Measurements from ENCODE around the gene ELP6. TPM values are rescaled to one million over a fixed set of nuclear protein-coding genes. Genes with fewer than 3 reads are reported as not detected.
"Not testable (repeated sequence)": the region's sequence is repeated elsewhere in the genome, so short reads cannot be mapped to it uniquely, and the experiment has no call there.

ELP6 gene
- total RNA-seq, 1 donor from 2014 or later = 60.4 TPM

GRCh38 chr3:47473391-47473790 is 40.1 kb downstream of the ELP6 start:
- Mint-ChIP-seq H3K4me1 (peaks cover 23% of the 10 kb centered on the region), H3K27me3 (ENCODE audit: low read depth) (no peaks in the 10 kb centered on the region), H3K27ac (ENCODE audit: unreplicated experiment) (no peak overlapping the region), H3K4me3 (peak overlapping the region; percentile 81), H3K9me3 (no peaks in the 10 kb centered on the region), H3K36me3 (ENCODE audit: low read depth) (peaks cover 3% of the 10 kb centered on the region)
- no peak for DNase-seq (ENCODE audit: low read depth, low spot score)
- TF ChIP-seq, protein P1, sequence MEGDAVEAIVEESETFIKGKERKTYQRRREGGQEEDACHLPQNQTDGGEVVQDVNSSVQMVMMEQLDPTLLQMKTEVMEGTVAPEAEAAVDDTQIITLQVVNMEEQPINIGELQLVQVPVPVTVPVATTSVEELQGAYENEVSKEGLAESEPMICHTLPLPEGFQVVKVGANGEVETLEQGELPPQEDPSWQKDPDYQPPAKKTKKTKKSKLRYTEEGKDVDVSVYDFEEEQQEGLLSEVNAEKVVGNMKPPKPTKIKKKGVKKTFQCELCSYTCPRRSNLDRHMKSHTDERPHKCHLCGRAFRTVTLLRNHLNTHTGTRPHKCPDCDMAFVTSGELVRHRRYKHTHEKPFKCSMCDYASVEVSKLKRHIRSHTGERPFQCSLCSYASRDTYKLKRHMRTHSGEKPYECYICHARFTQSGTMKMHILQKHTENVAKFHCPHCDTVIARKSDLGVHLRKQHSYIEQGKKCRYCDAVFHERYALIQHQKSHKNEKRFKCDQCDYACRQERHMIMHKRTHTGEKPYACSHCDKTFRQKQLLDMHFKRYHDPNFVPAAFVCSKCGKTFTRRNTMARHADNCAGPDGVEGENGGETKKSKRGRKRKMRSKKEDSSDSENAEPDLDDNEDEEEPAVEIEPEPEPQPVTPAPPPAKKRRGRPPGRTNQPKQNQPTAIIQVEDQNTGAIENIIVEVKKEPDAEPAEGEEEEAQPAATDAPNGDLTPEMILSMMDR (conservative IDR thresholded peaks at IDR 0.05) = no peak

- Mint-ChIP-seq H3K27me3 (ENCODE audit: low read depth) (no peaks in the 10 kb centered on the region), H3K4me3 (no peak overlapping the region), H3K27ac (ENCODE audit: unreplicated experiment) (peak overlapping the region; percentile 62), H3K36me3 (ENCODE audit: low read depth) (peaks cover 21% of the 10 kb centered on the region), H3K4me1 (peaks cover 12% of the 10 kb centered on the region), H3K9me3 (no peaks in the 10 kb centered on the region)
- DNase-seq (ENCODE audit: low read depth, low spot score) = no peak
- TF ChIP-seq, protein P1 (conservative IDR thresholded peaks at IDR 0.05) = no peak
Measured at GRCh38 chr3:47469616-47470015, 43.9 kb downstream of the ELP6 start.

GRCh38 chr3:47468315-47468714 is 45.2 kb downstream of the ELP6 start:
- DNase-seq (ENCODE audit: low read depth, low spot score); H3K9me3 Mint-ChIP-seq; H3K27me3 Mint-ChIP-seq (ENCODE audit: low read depth); H3K4me1 Mint-ChIP-seq; H3K27ac Mint-ChIP-seq (ENCODE audit: unreplicated experiment); H3K4me3 Mint-ChIP-seq: not testable (repeated sequence)
- peaks cover 21% of the 10 kb centered on the region for H3K36me3 Mint-ChIP-seq (ENCODE audit: low read depth)

- H3K4me1 Mint-ChIP-seq = peaks cover 15% of the 10 kb centered on the region
- H3K4me3 Mint-ChIP-seq = no peak overlapping the region
- no peak overlapping the region for H3K27ac Mint-ChIP-seq (ENCODE audit: unreplicated experiment)
- DNase-seq (ENCODE audit: low read depth, low spot score) = no peak
- no peaks in the 10 kb centered on the region for H3K27me3 Mint-ChIP-seq (ENCODE audit: low read depth)
- peaks cover 23% of the 10 kb centered on the region for H3K36me3 Mint-ChIP-seq (ENCODE audit: low read depth)
- peaks cover 1% of the 10 kb centered on the region for H3K9me3 Mint-ChIP-seq
- TF ChIP-seq, protein P1 (conservative IDR thresholded peaks at IDR 0.05) = no peak
Measured at GRCh38 chr3:47464588-47464987, 48.9 kb downstream of the ELP6 start.

DNA sequence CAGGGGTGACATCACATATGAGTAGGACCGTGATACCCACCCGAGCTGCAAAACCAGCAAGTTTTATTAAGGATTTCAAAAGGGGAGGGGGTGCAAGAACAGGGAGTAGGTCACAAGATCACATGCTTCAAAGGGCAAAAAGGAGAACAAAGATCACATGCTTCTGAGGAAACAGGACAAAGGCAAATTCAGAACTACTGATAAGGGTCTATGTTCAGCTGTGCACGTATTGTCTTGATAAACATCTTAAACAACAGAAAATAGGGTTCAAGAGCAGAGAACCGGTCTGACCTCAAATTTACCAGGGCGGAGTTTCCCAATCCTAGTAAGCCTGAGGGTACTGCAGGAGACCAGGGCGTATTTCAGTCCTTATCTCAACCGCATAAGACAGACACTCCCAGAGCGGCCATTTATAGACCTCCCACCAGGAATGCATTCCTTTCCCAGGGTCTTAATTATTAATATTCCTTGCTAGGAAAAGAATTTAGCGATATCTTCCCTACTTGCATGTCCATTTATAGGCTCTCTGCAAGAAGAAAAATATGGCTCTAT is 53.9 kb downstream of the ELP6 start:
- not testable (repeated sequence) for H3K27me3 Mint-ChIP-seq (ENCODE audit: low read depth); H3K4me3 Mint-ChIP-seq; H3K9me3 Mint-ChIP-seq; DNase-seq (ENCODE audit: low read depth, low spot score)
- peak overlapping the region; percentile 89 for H3K27ac Mint-ChIP-seq (ENCODE audit: unreplicated experiment)
- peaks cover 10% of the 10 kb centered on the region for H3K36me3 Mint-ChIP-seq (ENCODE audit: low read depth)
- peaks cover 20% of the 10 kb centered on the region for H3K4me1 Mint-ChIP-seq

DNA sequence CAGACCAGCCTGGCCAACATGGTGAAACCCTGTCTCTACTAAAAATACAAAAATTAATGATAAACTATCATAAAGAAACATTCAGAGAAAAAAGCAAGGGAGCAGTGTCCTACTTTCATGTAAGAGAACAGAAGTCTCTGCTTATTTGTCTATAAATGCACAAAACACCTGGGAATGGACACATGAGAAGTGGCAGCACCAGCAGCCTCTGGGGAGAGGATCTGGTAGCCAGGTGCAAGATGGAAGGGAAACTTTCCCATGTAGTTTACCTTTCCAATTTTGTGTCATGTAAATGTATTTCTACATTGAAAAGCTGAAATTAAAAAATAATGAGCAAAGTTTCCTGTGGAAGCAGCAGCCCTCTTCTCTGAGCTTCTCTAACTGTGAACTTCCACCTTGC is 56.5 kb downstream of the ELP6 start:
- Mint-ChIP-seq H3K4me1 (peaks cover 17% of the 10 kb centered on the region), H3K4me3 (no peak overlapping the region), H3K27me3 (ENCODE audit: low read depth) (no peaks in the 10 kb centered on the region), H3K36me3 (ENCODE audit: low read depth) (peaks cover 11% of the 10 kb centered on the region), H3K9me3 (peaks cover 6% of the 10 kb centered on the region), H3K27ac (ENCODE audit: unreplicated experiment) (no peak overlapping the region)
- TF ChIP-seq, protein P1 (conservative IDR thresholded peaks at IDR 0.05) = no peak
- no peak for DNase-seq (ENCODE audit: low read depth, low spot score)

All from neural crest cell (in vitro differentiated cells).